Neuron (in vitro differentiated cells): ENCODE measurements around the gene FGF19.
A peak's percentile ranks its signal among the peaks of the same experiment; 100 is the strongest.

ENCODE experiments used
- H2AFZ ChIP-seq: one replicate; pipeline ENCODE4 v1.6.1; 2013; ENCODE audit warnings: low read depth, mild to moderate bottlenecking, inconsistent platforms, low read length, moderate library complexity
- H3K27me3 ChIP-seq: one replicate; pipeline ENCODE4 v1.6.1; 2013; ENCODE audit warnings: low read length; ENCODE audit not compliant: insufficient read depth
- H3K36me3 ChIP-seq: one replicate; pipeline ENCODE4 v1.6.1; 2013; ENCODE audit warnings: low read length; ENCODE audit not compliant: insufficient read depth
- H3K4me1 ChIP-seq: one replicate; pipeline ENCODE4 v1.6.1; 2013; ENCODE audit warnings: low read length; ENCODE audit not compliant: insufficient read depth
- H3K4me3 ChIP-seq: 2 replicates; pipeline ENCODE4 v1.5.1; 2013; ENCODE audit warnings: mild to moderate bottlenecking, low read length, moderate library complexity
- H3K9me3 ChIP-seq: one replicate; pipeline ENCODE4 v1.6.1; 2013; ENCODE audit warnings: low read length

Gene FGF19

DNA sequence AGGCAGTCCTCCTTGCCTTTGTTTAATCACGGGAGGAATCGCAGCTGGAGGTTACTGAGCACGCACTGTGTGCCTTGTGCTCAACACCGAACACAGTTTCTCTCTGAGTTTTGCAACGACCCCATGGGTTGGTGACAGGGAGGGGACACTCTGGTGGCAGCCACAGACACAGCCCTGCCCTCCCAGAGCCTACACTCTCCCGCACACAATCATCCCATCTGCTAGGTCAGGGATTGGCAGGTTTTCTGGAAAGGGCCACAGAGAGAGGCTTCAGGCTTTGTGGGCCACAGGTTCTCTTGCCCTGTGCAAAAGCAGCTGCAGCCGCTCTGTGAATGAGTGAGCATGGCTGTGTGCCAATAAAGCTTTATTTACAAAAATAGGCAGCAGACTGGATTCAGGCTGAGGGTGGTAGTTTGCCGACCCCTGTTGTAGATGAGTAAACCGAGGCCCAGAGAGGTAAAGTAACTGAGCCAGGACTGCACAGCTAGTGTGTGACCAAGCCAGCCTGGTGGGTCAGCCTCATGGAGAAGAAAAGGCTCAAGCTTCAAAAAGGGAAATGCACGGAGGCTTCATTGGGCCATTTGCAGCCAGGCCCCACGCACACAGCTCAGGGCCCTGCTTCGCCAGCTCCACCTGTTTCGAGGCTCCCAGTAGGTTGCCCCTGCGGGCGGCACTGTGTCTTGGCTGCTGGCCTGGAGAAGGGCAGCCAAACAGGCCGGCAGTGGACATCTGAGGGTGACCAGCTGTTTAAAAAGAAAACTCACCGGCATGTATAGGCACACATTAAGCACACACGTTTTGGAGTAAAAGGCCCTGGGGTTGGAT is 45.0 kb downstream of the FGF19 start:
- Histone ChIP-seq H3K9me3 (no peaks in the 10 kb centered on the region), H2AFZ (peak overlapping the region; percentile 11), H3K36me3 (peaks cover 3% of the 10 kb centered on the region), H3K27me3 (no peaks in the 10 kb centered on the region), H3K4me3 (peak overlapping the region; percentile 9), H3K4me1 (peaks cover 28% of the 10 kb centered on the region)

DNA sequence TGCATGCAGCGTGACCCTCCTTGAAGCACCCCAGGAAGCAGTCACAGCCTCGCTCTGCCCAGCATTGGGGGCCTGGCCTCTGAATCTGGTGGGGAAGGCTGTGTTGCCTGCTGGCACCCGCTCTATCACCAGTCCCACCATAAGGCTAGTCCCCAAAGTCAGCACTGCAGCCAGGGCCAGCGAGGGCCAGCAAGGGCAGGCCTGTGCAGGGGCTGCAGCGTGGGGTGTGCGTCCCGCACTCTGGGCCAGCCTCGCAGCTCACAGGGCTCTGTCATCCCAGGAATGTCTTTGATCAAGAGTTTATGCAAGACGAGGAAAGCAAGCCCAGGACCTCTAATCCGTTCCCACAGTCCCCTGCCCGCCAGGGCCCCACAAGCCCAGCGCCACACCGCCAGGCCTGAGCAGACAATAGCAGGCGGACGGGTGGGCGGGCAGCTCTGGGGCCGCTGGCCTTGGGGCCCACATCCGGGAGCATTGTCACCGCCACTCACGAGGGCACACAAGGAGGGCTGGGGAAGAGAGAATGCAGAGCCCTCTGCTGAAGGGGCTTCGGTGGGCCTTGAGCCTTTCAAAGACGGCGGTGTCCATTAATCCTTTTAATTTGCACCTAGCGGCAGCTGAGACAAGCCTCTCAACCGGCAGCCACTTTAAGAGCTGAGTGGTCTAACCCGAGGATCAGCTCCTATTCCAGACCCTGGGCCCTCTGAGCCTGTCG is 45.8 kb downstream of the FGF19 start:
- Histone ChIP-seq H3K4me1 (peaks cover 28% of the 10 kb centered on the region), H3K4me3 (peak overlapping the region; percentile 9), H3K9me3 (no peaks in the 10 kb centered on the region), H2AFZ (peak overlapping the region; percentile 11), H3K36me3 (peaks cover 3% of the 10 kb centered on the region), H3K27me3 (no peaks in the 10 kb centered on the region)

DNA sequence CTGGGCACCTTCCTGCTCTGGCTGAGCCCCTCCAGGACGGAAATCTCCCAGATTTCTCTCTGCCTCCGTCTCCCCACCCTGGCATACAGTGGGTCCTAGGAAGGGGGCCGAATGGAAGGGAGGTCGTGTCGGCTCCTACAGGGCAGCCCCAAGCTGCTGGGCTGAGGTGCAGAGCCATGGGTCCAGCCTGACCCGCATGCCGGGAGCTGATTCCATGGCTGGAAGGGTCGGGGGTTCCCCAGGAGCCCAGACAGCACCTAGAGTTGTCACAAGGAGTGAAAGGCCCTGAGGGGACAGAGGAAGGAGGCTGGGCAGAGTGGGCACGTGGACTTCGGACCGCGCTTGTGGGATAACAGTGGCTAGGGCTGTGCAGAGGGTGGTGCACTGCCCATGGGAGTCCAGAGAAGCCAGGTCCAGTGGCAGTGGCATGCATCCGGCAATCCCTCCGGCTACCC is 46.3 kb downstream of the FGF19 start:
- H3K4me1 ChIP-seq, result peaks cover 28% of the 10 kb centered on the region
- H2AFZ ChIP-seq, result no peak overlapping the region
- H3K4me3 ChIP-seq, result no peak overlapping the region
- peaks cover 3% of the 10 kb centered on the region for H3K36me3 ChIP-seq
- H3K9me3 ChIP-seq, result no peaks in the 10 kb centered on the region
- no peaks in the 10 kb centered on the region for H3K27me3 ChIP-seq

DNA sequence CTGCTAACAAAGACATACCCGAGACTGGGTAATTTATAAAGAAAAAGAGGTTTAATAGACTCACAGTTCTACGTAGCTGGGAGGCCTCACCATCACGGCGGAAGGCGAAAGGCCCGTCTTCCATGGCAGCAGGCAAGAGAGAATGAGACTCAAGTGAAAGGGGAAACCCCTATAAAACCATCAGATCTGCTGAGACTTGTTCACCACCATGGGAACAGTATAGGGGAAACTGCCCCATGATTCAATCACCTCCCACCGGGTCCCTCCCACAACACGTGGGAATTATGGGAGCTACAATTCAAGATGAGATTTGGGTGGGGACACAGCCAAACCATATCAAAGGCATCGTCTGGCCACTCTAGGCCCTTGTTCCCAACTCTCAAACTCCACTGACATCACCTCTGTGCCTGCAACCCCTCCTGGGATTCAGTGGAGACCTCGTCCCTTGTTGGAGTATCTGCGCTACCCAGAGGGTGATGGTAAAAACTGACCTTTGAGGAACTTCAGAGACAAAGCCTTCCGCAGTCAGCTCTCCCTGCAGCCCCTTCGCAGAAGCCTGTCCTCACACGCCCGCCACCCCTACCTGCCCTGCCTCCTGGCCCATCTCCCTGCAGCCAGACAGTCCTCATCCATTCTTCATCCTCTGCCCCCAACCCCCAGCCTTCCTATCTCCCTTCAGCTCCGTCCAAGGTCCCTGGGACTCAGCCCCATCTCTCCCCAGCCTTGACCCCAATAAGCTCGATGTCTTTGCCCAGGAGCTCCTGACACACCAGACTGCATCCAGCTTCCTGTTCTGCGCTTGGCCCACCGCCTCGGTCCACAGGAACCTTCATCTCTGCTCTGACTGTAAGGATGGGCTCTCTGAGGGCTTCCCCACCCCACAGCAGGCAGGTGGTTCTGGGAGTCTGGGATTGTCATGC is 47.0 kb downstream of the FGF19 start:
- H2AFZ ChIP-seq, result no peak overlapping the region
- H3K27me3 ChIP-seq, result no peaks in the 10 kb centered on the region
- H3K4me1 ChIP-seq, result peaks cover 28% of the 10 kb centered on the region
- H3K36me3 ChIP-seq, result peaks cover 8% of the 10 kb centered on the region
- H3K9me3 ChIP-seq, result no peaks in the 10 kb centered on the region
- no peak overlapping the region for H3K4me3 ChIP-seq

DNA sequence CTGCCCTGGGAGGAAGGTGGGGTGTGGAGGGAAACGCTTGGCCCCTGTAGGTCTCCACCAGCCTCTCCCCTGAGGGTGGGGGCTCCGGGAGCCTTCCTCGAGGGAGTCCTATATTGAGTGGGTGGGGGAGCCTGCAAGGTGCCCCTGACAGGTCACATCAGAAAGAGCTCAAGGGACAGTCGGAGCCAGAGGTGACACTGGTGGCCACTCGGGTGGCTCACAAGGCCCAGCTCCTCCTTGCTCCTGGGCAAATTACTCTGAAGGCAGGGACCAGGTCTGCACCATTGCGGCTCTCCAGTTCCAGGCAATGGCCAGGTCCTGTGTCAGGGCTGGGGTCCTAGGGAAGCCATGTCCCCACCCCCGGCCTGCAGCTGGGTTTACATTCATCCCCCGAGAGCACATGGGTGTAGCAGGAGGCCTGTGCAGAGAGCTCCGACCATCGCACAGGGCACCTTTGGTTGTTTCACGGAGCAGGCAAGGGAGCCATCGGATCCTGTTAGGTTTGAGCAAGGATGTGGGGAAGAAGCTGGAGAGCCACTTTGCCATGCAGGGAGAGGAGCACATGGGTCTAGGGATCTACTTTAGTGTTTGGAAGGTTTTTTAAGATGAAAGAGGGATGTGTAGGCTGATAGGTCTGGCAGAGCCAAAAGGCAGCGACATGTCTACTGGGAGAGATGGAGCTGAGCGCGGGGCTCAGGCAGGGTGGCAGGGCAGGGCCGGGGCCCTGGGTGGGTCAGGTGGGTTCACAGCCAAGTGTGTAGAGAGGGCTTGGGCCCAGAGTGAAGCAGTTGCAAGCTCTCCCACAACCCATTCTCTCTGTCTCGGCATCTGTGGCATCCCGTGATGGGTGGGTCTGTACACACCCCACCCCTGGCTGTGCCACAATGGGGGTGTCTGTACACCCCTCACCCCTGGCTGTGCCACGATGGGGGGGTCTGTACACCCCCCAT is 48.1 kb downstream of the FGF19 start:
- no peak overlapping the region for H3K4me3 ChIP-seq
- H3K4me1 ChIP-seq, result peaks cover 28% of the 10 kb centered on the region
- H3K36me3 ChIP-seq, result peaks cover 10% of the 10 kb centered on the region
- no peaks in the 10 kb centered on the region for H3K9me3 ChIP-seq
- H2AFZ ChIP-seq, result no peak overlapping the region
- no peaks in the 10 kb centered on the region for H3K27me3 ChIP-seq

DNA sequence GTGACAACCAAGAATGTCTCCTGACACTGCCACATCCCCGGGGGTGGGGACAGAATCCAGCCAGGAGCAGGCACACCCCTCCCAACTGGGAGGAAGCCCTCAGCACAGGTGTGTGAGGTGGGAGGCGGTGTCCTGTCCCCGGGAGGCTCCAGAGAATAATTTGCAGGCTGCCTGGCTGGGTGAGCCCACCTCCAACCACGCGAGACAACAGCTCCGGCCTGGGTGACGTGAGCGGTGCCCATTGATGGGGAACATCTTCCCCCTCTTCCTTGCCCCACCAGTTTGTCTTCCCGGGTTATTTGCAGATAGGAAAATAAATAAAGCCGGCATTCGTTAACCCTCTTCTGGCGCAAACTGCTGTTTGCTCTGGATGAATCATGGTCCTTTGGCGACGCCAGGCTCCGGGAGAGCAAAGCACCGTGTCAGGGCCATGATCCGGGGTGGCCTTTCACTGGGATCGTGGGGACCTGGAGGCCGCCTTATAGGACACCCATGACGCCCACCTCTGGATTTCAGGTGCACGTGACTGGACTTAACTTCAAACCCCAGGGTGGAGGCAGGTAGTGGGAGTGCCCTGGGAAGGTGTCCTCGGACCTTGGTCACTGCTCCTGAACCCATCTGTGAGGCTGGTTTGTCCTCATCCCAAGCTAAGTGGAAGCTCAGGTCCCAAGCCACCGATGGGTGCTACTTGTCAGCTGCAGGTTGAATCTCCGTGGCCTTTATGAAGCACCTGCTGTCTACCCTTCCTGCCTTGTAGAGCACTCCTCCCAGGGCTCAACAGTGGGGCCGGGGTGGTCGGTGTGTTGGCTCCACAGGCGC is 49.0 kb downstream of the FGF19 start:
- H3K9me3 ChIP-seq, result no peaks in the 10 kb centered on the region
- H3K27me3 ChIP-seq, result no peaks in the 10 kb centered on the region
- H3K4me1 ChIP-seq, result peaks cover 28% of the 10 kb centered on the region
- H3K36me3 ChIP-seq, result peaks cover 13% of the 10 kb centered on the region
- H3K4me3 ChIP-seq, result no peak overlapping the region
- H2AFZ ChIP-seq, result no peak overlapping the region

DNA sequence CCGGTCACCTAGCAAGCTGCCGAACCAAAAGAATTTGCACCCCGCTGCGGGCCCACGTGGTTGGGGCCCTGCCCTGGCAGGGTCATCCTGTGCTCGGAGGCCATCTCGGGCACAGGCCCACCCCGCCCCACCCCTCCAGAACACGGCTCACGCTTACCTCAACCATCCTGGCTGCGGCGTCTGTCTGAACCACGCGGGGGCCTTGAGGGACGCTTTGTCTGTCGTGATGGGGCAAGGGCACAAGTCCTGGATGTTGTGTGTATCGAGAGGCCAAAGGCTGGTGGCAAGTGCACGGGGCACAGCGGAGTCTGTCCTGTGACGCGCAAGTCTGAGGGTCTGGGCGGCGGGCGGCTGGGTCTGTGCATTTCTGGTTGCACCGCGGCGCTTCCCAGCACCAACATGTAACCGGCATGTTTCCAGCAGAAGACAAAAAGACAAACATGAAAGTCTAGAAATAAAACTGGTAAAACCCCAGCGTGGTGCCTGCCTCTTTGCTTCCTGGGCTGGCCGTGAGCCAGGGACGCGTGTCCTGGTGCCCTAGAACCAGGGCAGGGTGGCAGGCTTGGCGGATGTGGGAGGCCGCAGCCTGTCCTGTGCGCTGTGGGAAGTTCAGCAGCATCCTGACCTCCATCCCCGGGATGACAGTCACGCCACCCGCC is 49.7 kb downstream of the FGF19 start:
- Histone ChIP-seq H3K27me3 (no peaks in the 10 kb centered on the region), H2AFZ (no peak overlapping the region), H3K9me3 (no peaks in the 10 kb centered on the region), H3K4me1 (peaks cover 27% of the 10 kb centered on the region), H3K4me3 (no peak overlapping the region), H3K36me3 (peaks cover 17% of the 10 kb centered on the region)

DNA sequence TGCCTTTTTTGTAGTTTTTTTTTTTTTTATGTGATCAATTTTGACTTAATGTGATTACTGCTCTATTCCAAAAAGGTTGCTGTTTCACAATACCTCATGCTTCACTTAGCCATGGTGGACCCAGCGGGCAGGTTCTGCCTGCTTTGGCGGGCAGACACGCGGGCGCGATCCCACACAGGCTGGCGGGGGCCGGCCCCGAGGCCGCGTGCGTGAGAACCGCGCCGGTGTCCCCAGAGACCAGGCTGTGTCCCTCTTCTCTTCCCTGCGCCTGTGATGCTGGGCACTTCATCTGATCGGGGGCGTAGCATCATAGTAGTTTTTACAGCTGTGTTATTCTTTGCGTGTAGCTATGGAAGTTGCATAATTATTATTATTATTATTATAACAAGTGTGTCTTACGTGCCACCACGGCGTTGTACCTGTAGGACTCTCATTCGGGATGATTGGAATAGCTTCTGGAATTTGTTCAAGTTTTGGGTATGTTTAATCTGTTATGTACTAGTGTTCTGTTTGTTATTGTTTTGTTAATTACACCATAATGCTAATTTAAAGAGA is 50.3 kb downstream of the FGF19 start:
- Histone ChIP-seq H3K36me3 (peaks cover 17% of the 10 kb centered on the region), H3K27me3 (no peaks in the 10 kb centered on the region), H3K9me3 (no peaks in the 10 kb centered on the region), H3K4me1 (peaks cover 21% of the 10 kb centered on the region), H2AFZ (no peak overlapping the region), H3K4me3 (no peak overlapping the region)

DNA sequence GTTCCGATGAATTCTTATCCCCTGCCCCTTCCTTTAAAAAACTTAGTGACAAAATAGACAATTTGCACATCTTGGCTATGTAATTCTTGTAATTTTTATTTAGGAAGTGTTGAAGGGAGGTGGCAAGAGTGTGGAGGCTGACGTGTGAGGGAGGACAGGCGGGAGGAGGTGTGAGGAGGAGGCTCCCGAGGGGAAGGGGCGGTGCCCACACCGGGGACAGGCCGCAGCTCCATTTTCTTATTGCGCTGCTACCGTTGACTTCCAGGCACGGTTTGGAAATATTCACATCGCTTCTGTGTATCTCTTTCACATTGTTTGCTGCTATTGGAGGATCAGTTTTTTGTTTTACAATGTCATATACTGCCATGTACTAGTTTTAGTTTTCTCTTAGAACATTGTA is 50.8 kb downstream of the FGF19 start:
- Histone ChIP-seq H2AFZ (no peak overlapping the region), H3K4me1 (peaks cover 16% of the 10 kb centered on the region), H3K36me3 (peaks cover 22% of the 10 kb centered on the region), H3K9me3 (no peaks in the 10 kb centered on the region), H3K27me3 (no peaks in the 10 kb centered on the region), H3K4me3 (no peak overlapping the region)

DNA sequence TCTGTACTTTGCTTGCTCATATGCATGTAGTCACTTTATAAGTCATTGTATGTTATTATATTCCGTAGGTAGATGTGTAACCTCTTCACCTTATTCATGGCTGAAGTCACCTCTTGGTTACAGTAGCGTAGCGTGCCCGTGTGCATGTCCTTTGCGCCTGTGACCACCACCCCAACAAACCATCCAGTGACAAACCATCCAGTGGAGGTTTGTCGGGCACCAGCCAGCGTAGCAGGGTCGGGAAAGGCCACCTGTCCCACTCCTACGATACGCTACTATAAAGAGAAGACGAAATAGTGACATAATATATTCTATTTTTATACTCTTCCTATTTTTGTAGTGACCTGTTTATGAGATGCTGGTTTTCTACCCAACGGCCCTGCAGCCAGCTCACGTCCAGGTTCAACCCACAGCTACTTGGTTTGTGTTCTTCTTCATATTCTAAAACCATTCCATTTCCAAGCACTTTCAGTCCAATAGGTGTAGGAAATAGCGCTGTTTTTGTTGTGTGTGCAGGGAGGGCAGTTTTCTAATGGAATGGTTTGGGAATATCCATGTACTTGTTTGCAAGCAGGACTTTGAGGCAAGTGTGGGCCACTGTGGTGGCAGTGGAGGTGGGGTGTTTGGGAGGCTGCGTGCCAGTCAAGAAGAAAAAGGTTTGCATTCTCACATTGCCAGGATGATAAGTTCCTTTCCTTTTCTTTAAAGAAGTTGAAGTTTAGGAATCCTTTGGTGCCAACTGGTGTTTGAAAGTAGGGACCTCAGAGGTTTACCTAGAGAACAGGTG is 51.8 kb downstream of the FGF19 start:
- peaks cover 6% of the 10 kb centered on the region for H3K4me1 ChIP-seq
- no peak overlapping the region for H2AFZ ChIP-seq
- H3K9me3 ChIP-seq, result no peaks in the 10 kb centered on the region
- no peaks in the 10 kb centered on the region for H3K27me3 ChIP-seq
- H3K4me3 ChIP-seq, result no peak overlapping the region
- peaks cover 27% of the 10 kb centered on the region for H3K36me3 ChIP-seq
